ENCODE data around the gene RYR2.

DNA sequence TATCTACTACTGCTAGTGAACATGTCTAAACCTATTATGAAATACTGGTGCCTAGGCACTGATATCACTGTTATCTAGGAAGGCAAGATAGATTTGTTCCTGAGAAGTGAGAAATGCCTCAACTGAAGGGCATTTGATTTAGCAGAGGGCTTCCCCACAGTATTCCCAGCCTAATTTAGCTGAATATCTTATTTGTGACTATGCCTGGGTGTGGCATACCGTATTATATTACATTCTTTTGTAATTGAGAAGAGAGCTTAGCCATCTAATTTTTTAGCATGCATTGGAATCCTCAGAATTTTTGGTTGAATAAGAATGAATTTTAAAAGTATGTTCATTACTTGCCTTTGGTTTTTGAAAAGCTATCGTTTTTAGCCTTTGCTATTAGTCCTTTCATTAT, 749.6 kb downstream of the RYR2 start:
- no peak for TF ChIP-seq POLR2AphosphoS5 (IDR thresholded peaks at IDR 0.05)
- TF ChIP-seq, protein P1, sequence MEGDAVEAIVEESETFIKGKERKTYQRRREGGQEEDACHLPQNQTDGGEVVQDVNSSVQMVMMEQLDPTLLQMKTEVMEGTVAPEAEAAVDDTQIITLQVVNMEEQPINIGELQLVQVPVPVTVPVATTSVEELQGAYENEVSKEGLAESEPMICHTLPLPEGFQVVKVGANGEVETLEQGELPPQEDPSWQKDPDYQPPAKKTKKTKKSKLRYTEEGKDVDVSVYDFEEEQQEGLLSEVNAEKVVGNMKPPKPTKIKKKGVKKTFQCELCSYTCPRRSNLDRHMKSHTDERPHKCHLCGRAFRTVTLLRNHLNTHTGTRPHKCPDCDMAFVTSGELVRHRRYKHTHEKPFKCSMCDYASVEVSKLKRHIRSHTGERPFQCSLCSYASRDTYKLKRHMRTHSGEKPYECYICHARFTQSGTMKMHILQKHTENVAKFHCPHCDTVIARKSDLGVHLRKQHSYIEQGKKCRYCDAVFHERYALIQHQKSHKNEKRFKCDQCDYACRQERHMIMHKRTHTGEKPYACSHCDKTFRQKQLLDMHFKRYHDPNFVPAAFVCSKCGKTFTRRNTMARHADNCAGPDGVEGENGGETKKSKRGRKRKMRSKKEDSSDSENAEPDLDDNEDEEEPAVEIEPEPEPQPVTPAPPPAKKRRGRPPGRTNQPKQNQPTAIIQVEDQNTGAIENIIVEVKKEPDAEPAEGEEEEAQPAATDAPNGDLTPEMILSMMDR (IDR thresholded peaks at IDR 0.05) = no peak
- no peak for TF ChIP-seq EP300 (IDR thresholded peaks at IDR 0.05)
- no peak for TF ChIP-seq POLR2A (IDR thresholded peaks at IDR 0.05)
